Neural progenitor cell (in vitro differentiated cells): Measurements from ENCODE around the gene TM9SF2. TPM values are rescaled to one million over a fixed set of nuclear protein-coding genes. Genes with fewer than 3 reads are reported as not detected.
"Not testable (repeated sequence)": the region's sequence is repeated elsewhere in the genome, so short reads cannot be mapped to it uniquely, and the experiment has no call there.

ENCODE experiments used
- DNase-seq: peaks from one replicate; pipeline ENCODE4 v3.0.0-alpha.2; 2016; ENCODE audit warnings: low spot score
- H2AFZ ChIP-seq: fragments of 200-600 bp; sonication (generic); replicated peaks from 2 replicates; pipeline ENCODE4 v1.6.1; 2016; ENCODE audit warnings: antibody characterized with exemption
- H3F3A ChIP-seq: fragments of 200-600 bp; sonication (generic); 2 replicates; pipeline ENCODE4 v1.6.1; 2016; ENCODE audit warnings: antibody characterized with exemption, low read depth
- H3K27ac ChIP-seq: fragments of 200-600 bp; sonication (generic); 2 replicates; pipeline ENCODE4 v1.5.1; 2016; ENCODE audit warnings: mild to moderate bottlenecking
- H3K27me3 ChIP-seq: fragments of 200-600 bp; sonication (generic); 2 replicates; pipeline ENCODE4 v1.6.1; 2016; ENCODE audit warnings: mild to moderate bottlenecking, moderate library complexity
- H3K36me3 ChIP-seq: fragments of 200-600 bp; sonication (generic); 2 replicates; pipeline ENCODE4 v1.5.1; 2016
- H3K4me1 ChIP-seq: fragments of 200-600 bp; sonication (generic); 2 replicates; pipeline ENCODE4 v1.6.1; 2016; ENCODE audit warnings: mixed run types
- H3K4me2 ChIP-seq: fragments of 200-600 bp; sonication (generic); 2 replicates; pipeline ENCODE4 v1.6.1; 2016
- H3K4me3 ChIP-seq: fragments of 200-600 bp; sonication (generic); 2 replicates; pipeline ENCODE4 v1.5.1; 2016
- H3K79me2 ChIP-seq: fragments of 200-600 bp; sonication (generic); 2 replicates; pipeline ENCODE4 v1.6.1; 2016; ENCODE audit warnings: low read depth
- H3K9ac ChIP-seq: fragments of 200-600 bp; sonication (generic); 2 replicates; pipeline ENCODE4 v1.6.1; 2016
- H3K9me3 ChIP-seq: fragments of 200-600 bp; sonication (generic); 2 replicates; pipeline ENCODE4 v1.5.1; 2016; ENCODE audit warnings: low read depth
- H4K20me1 ChIP-seq: fragments of 200-600 bp; sonication (generic); 2 replicates; pipeline ENCODE4 v1.6.1; 2016; ENCODE audit warnings: low read depth
- H3K27ac Mint-ChIP-seq: 3 replicates; pipeline ENCODE4 v1.8.0; 2021; ENCODE audit warnings: mixed read lengths
- H3K27me3 Mint-ChIP-seq: 2 replicates; pipeline ENCODE4 v1.8.0; 2022; ENCODE audit warnings: low read depth, mild to moderate bottlenecking, inconsistent platforms, moderate library complexity, mixed read lengths; ENCODE audit not compliant: insufficient read depth
- H3K36me3 Mint-ChIP-seq: 3 replicates; pipeline ENCODE4 v1.8.0; 2021; ENCODE audit warnings: mixed read lengths
- H3K4me1 Mint-ChIP-seq: 3 replicates; pipeline ENCODE4 v1.8.0; 2021; ENCODE audit warnings: mixed read lengths
- H3K4me3 Mint-ChIP-seq: 3 replicates; pipeline ENCODE4 v1.8.0; 2021; ENCODE audit warnings: mild to moderate bottlenecking, moderate library complexity, mixed read lengths
- H3K9me3 Mint-ChIP-seq: 3 replicates; pipeline ENCODE4 v1.8.0; 2020; ENCODE audit warnings: mixed read lengths
- CTCF ChIP-seq: fragments of 200-600 bp; sonication (generic); IDR thresholded peaks from 2 replicates; pipeline ENCODE4 v1.5.1; 2017; ENCODE audit warnings: antibody characterized with exemption, mild to moderate bottlenecking
- EZH2 ChIP-seq: fragments of 200-600 bp; sonication (generic); IDR thresholded peaks from 2 replicates; pipeline ENCODE4 v1.6.1; 2017; ENCODE audit warnings: antibody characterized with exemption, mild to moderate bottlenecking, moderate library complexity
- EZH2phosphoT487 ChIP-seq: fragments of 200-600 bp; sonication (generic); IDR thresholded peaks from 2 replicates; pipeline ENCODE4 v1.6.1; 2017; ENCODE audit warnings: antibody characterized with exemption
- total RNA-seq: library from RNA; depleted of rRNA; stranded (reverse); fragments of >200 nt; gene quantifications from 2 replicates; pipeline ENCODE4 v1.2.3, GENCODE V29; 2015; ENCODE audit warnings: low replicate concordance

TM9SF2 gene
- total RNA-seq, 1 donor from 2014 or later: 128 TPM

DNA sequence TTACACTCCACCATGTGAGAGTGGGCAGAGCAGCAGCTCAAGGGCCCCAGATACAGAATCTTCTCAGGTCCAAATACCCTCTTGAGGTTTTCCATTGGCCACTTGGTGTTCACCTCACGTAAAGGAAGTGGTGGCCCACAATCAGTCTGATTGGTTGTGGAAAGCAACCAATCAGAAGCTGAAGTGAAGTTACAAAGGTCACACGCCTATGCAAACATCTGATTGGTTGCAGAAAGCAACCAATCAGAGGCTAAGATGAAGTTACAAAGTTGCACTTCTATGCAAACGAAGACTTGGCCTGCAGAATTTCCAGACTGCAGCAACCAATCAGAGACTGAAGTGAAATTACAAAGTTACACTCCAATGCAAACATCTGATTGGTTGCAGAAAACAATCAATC, 14.3 kb upstream of the TM9SF2 start:
- Mint-ChIP-seq H3K27ac (no peak overlapping the region), H3K4me1 (no peaks in the 10 kb centered on the region), H3K4me3 (no peak overlapping the region), H3K27me3 (peaks cover 2% of the 10 kb centered on the region), H3K36me3 (no peaks in the 10 kb centered on the region), H3K9me3 (no peaks in the 10 kb centered on the region)
- H4K20me1 ChIP-seq: no peaks in the 10 kb centered on the region
- H3K79me2 ChIP-seq: no peaks in the 10 kb centered on the region
- H3K9me3 ChIP-seq: no peaks in the 10 kb centered on the region
- H3K4me1 ChIP-seq: no peaks in the 10 kb centered on the region
- no peaks in the 10 kb centered on the region for H3K27me3 ChIP-seq
- H3F3A ChIP-seq: no peaks in the 10 kb centered on the region
- H3K9ac ChIP-seq: no peak overlapping the region
- peak overlapping the region; percentile 31 for H2AFZ ChIP-seq
- H3K4me2 ChIP-seq: no peak overlapping the region
- DNase-seq: no peak
- no peak overlapping the region for H3K27ac ChIP-seq
- TF ChIP-seq CTCF: no peak
- TF ChIP-seq EZH2phosphoT487: no peak
- TF ChIP-seq EZH2: no peak
- no peak overlapping the region for H3K4me3 ChIP-seq
- no peaks in the 10 kb centered on the region for H3K36me3 ChIP-seq

DNA sequence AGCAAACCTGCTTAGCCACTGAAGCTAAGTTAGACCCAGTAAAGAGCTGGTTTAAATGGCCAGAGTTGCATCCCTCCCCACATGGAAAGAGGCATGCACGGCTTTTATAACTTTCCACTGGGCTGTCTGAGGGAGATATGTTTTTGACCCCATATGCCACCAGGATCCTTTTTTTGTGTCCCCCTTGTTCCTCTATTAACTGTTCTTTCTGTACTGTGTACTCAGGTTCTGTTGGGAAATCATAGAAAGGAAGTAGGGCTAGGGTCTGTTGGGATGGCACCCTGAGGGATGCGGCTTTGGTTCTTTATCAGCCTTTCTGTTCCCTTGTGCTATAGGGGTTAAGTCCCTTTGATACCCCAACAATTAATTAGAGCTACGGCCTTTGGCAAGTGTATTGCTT, 12.2 kb upstream of the TM9SF2 start:
- Histone ChIP-seq H3K4me1 (no peaks in the 10 kb centered on the region), H3K36me3 (no peaks in the 10 kb centered on the region), H4K20me1 (no peaks in the 10 kb centered on the region), H3K9me3 (no peaks in the 10 kb centered on the region), H3F3A (no peaks in the 10 kb centered on the region), H3K27me3 (no peaks in the 10 kb centered on the region), H3K79me2 (no peaks in the 10 kb centered on the region), H3K4me3 (no peak overlapping the region), H3K27ac (no peak overlapping the region), H3K4me2 (no peak overlapping the region), H2AFZ (no peak overlapping the region), H3K9ac (no peak overlapping the region)
- TF ChIP-seq EZH2: no peak
- TF ChIP-seq EZH2phosphoT487: no peak
- TF ChIP-seq CTCF: no peak
- Mint-ChIP-seq H3K27ac (no peak overlapping the region), H3K4me1 (no peaks in the 10 kb centered on the region), H3K9me3 (peaks cover 2% of the 10 kb centered on the region), H3K4me3 (no peak overlapping the region), H3K36me3 (no peaks in the 10 kb centered on the region), H3K27me3 (peaks cover 7% of the 10 kb centered on the region)
- no peak for DNase-seq

DNA sequence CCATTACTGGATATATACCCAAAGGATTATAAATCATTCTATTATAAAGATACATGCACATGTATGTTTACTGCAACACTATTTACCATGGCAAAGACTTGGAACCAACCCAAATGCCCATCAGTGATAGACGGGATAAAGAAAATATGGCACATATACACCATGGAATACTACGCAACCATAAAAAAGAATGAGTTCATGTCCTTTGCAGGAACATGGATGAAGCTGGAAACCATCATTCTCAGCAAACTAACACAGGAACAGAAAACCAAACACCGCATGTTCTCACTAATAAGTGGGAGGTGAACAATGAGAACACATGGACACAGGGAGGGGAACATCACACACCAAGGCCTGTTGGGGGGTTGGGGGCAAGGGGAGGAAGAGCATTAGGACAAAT, 9.5 kb upstream of the TM9SF2 start:
- not testable (repeated sequence) for H3K4me2 ChIP-seq, H3K4me3 ChIP-seq, H3F3A ChIP-seq, H3K27me3 ChIP-seq, H3K27ac Mint-ChIP-seq, H3K36me3 Mint-ChIP-seq, H4K20me1 ChIP-seq, H3K79me2 ChIP-seq, H3K4me1 Mint-ChIP-seq, H3K36me3 ChIP-seq, H3K27ac ChIP-seq, H2AFZ ChIP-seq, H3K9me3 ChIP-seq, H3K9ac ChIP-seq, H3K4me1 ChIP-seq, H3K4me3 Mint-ChIP-seq, H3K9me3 Mint-ChIP-seq, H3K27me3 Mint-ChIP-seq, DNase-seq

DNA sequence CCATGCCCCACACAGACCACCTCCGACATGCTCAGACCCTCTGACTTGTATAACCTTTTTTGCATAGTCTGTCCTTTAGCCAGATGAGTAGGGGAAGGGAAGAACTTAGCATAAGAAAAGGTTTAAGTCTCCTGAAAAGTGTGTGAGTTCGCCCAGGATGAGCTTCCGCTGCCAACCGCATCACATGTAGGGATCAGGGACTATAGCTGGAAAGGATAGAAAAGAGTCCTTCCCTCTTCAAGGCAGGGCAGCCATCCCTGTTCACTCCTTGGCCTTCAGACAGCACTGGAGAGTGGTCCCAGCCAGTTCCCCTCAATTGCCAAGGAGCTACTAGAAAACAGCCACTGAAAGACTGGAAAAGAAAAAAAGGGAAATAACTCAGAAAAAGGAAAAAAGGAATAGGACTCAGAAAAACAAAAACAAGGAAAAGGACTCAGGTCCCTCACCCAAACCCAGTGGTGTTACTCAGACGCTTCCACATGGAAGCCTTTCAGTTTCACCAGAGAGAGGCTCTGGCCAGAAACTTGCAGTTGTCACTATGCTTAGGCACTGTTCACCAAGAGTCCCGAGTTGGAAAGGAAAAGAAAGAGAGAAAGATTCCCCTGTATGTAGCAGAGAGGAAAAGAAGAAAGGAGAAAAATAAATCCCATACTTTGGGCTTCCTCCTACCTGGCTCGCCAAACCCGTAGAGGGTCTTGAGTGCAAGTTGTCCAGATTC, 5.6 kb upstream of the TM9SF2 start:
- Histone ChIP-seq H3K4me1 (peaks cover 5% of the 10 kb centered on the region), H4K20me1 (no peaks in the 10 kb centered on the region), H3K4me3 (no peak overlapping the region), H3K36me3 (no peaks in the 10 kb centered on the region), H3K27me3 (no peaks in the 10 kb centered on the region), H3K79me2 (no peaks in the 10 kb centered on the region), H2AFZ (no peak overlapping the region), H3K4me2 (no peak overlapping the region), H3K27ac (no peak overlapping the region), H3F3A (peaks cover 19% of the 10 kb centered on the region), H3K9ac (no peak overlapping the region), H3K9me3 (no peaks in the 10 kb centered on the region)
- H3K9me3 Mint-ChIP-seq: peaks cover 7% of the 10 kb centered on the region
- no peak overlapping the region for H3K27ac Mint-ChIP-seq
- no peak for TF ChIP-seq EZH2
- no peak for TF ChIP-seq CTCF
- no peak for TF ChIP-seq EZH2phosphoT487
- DNase-seq: no peak
- H3K36me3 Mint-ChIP-seq: peaks cover 3% of the 10 kb centered on the region
- H3K4me1 Mint-ChIP-seq: peaks cover 15% of the 10 kb centered on the region
- H3K27me3 Mint-ChIP-seq: peaks cover 10% of the 10 kb centered on the region
- no peak overlapping the region for H3K4me3 Mint-ChIP-seq
